GM23248 (cell line): Measurements from ENCODE around the gene ZDHHC22.

Experiments
- EZH2 ChIP-seq: fragments of 200-600 bp; sonication (generic); IDR thresholded peaks from 2 replicates; pipeline ENCODE4 v1.6.1; 2018; ENCODE audit warnings: antibody characterized with exemption, mild to moderate bottlenecking; ENCODE audit not compliant: insufficient read depth, poor library complexity, severe bottlenecking
- EZH2phosphoT487 ChIP-seq: fragments of 200-600 bp; sonication (generic); IDR thresholded peaks from 2 replicates; pipeline ENCODE4 v1.6.1; 2018; ENCODE audit warnings: antibody characterized with exemption, moderate library complexity, mild to moderate bottlenecking, low read depth; ENCODE audit not compliant: insufficient read depth

DNA sequence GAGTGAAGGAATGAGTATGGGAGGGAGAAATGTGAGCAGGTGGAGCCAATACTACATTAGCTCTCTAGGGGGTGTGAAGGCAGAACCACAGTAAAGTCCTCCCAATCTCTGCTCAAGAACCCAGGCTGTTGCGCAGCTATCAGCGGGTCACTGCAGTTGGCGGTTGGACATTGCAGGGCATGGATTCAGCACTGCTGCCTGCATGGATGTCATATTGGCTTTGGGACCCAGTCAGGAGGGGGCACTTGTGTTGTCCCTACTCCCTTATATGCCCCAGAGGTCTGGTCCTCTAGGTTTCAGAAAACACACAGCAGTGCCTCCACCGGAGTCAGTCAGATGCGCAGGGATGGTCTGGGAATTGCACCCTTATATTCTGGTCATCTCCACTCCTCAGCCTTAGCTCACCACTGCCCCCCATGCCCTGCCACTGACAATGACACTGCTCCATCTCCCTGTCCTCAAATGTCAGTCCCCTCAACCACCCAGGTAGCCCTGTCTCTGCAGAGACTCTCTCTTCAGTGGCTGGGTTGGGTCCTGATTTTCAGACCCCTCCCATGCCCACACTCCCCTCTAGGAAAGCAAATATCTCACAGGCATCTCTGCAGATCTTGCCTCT lies 9.6 kb downstream of the ZDHHC22 start:
- no peak for TF ChIP-seq EZH2
- no peak for TF ChIP-seq EZH2phosphoT487
